HepG2 (cell line): ENCODE data around the gene HSD17B2. TPM values are rescaled to one million over a fixed set of nuclear protein-coding genes. Genes with fewer than 3 reads are reported as not detected.

Experiments
- AGO1 ChIP-seq: fragments of 200-400 bp; formaldehyde crosslinking; IDR thresholded peaks from 2 replicates; pipeline ENCODE4 v1.6.1; 2017; ENCODE audit warnings: mild to moderate bottlenecking, low read depth, low read length, moderate library complexity; ENCODE audit not compliant: poor library complexity, severe bottlenecking
- ARID2 ChIP-seq: sonication (generic); formaldehyde crosslinking; IDR thresholded peaks from 2 replicates; pipeline ENCODE4 v1.8.1; 2022; ENCODE audit warnings: mild to moderate bottlenecking, missing genetic modification reagents, borderline replicate concordance
- ARNTL ChIP-seq: sonication (generic); formaldehyde crosslinking; IDR thresholded peaks from 2 replicates; pipeline ENCODE4 v1.4.0; 2020; ENCODE audit warnings: mild to moderate bottlenecking, missing genetic modification reagents
- GFI1 ChIP-seq: sonication (generic); formaldehyde crosslinking; IDR thresholded peaks from 2 replicates; pipeline ENCODE4 v1.5.0; 2020; ENCODE audit warnings: missing genetic modification reagents, mild to moderate bottlenecking, borderline replicate concordance
- HOXA3 ChIP-seq: sonication (generic); formaldehyde crosslinking; IDR thresholded peaks from 2 replicates; pipeline ENCODE4 v1.5.0; 2020; ENCODE audit warnings: missing genetic modification reagents
- HOXA7 ChIP-seq: sonication (generic); formaldehyde crosslinking; IDR thresholded peaks from 2 replicates; pipeline ENCODE4 v1.8.1; 2022; ENCODE audit warnings: mild to moderate bottlenecking, missing genetic modification reagents, moderate library complexity
- MAFG ChIP-seq: sonication (generic); formaldehyde crosslinking; IDR thresholded peaks from 2 replicates; pipeline ENCODE4 v1.5.1; 2020; ENCODE audit warnings: mild to moderate bottlenecking, missing genetic modification reagents
- NCOA1 ChIP-seq: sonication (generic); formaldehyde crosslinking; IDR thresholded peaks from 2 replicates; pipeline ENCODE4 v1.9.0; 2021; ENCODE audit warnings: missing genetic modification reagents
- NCOR1 ChIP-seq: fragments of 200-600 bp; sonication (generic); IDR thresholded peaks from 2 replicates; pipeline ENCODE4 v1.7.0; 2017; ENCODE audit warnings: antibody characterized with exemption, low read length, borderline replicate concordance
- NR2F1 ChIP-seq, 2 experiments: fragments of 450-650 bp in 1 of 2; formaldehyde crosslinking in 1 of 2; IDR thresholded peaks; 2 replicates each; pipeline versions ENCODE4 v1.5.0 to v1.6.1; 2016 to 2020; ENCODE audit warnings: mild to moderate bottlenecking in 1 of 2, missing compliant biosample characterization in 1 of 2, missing genetic modification reagents in 1 of 2, moderate library complexity in 1 of 2
- RBM22 ChIP-seq: fragments of 200-400 bp; formaldehyde crosslinking; optimal IDR thresholded peaks from 2 replicates; pipeline ENCODE3; 2017; ENCODE audit warnings: mild to moderate bottlenecking, low read length, moderate library complexity
- SOX5 ChIP-seq: IDR thresholded peaks from 2 replicates; pipeline ENCODE4 v1.6.1; 2016; ENCODE audit warnings: borderline replicate concordance
- SP5 ChIP-seq: IDR thresholded peaks from 2 replicates; pipeline ENCODE4 v1.6.1; 2016; ENCODE audit warnings: low read depth, borderline replicate concordance
- TGIF2 ChIP-seq: IDR thresholded peaks from 2 replicates; pipeline ENCODE4 v1.6.1; 2016; ENCODE audit warnings: control low read depth, missing compliant biosample characterization
- ZFP36L2 ChIP-seq: sonication (generic); formaldehyde crosslinking; IDR thresholded peaks from 2 replicates; pipeline ENCODE4 v1.4.0; 2020; ENCODE audit warnings: missing genetic modification reagents
- ZKSCAN1 ChIP-seq: fragments of 150-350 bp; IDR thresholded peaks from 2 replicates; pipeline ENCODE4 v1.6.1; 2014; ENCODE audit warnings: low read length
- ZNF251 ChIP-seq: sonication (generic); formaldehyde crosslinking; IDR thresholded peaks from 2 replicates; pipeline ENCODE4 v1.9.0; 2021; ENCODE audit warnings: mild to moderate bottlenecking, missing genetic modification reagents
- ZNF264 ChIP-seq: sonication (generic); formaldehyde crosslinking; IDR thresholded peaks from 2 replicates; pipeline ENCODE4 v1.4.0; 2020; ENCODE audit warnings: missing genetic modification reagents
- ZNF343 ChIP-seq: sonication (generic); formaldehyde crosslinking; IDR thresholded peaks from 2 replicates; pipeline ENCODE4 v1.4.0; 2020; ENCODE audit warnings: mild to moderate bottlenecking, missing genetic modification reagents
- ZNF460 ChIP-seq: sonication (generic); formaldehyde crosslinking; IDR thresholded peaks from 2 replicates; pipeline ENCODE4 v1.5.1; 2020; ENCODE audit warnings: missing genetic modification reagents, mild to moderate bottlenecking, borderline replicate concordance
- ZNF746 ChIP-seq: sonication (generic); formaldehyde crosslinking; IDR thresholded peaks from 2 replicates; pipeline ENCODE4 v1.8.0; 2022; ENCODE audit warnings: mild to moderate bottlenecking, missing genetic modification reagents
- polyA plus RNA-seq, 8 experiments: library from polyadenylated mRNA; depleted of rRNA in 3 of 8; stranded (reverse) in 7 of 8; unstranded in 1 of 8; fragments of >200 nt; fragmentation: Illumina TruSeq in 4 of 8; extraction: Trizol in 4 of 8; gene quantifications; 2 replicates each; pipeline versions ENCODE4 v1.2.1 to v1.2.3, GENCODE V29; 2011 to 2016; ENCODE audit warnings: low read depth in 4 of 8, missing spikeins in 1 of 8, mixed read lengths in 1 of 8; ENCODE audit not compliant: insufficient read depth in 1 of 8
- total RNA-seq, 5 experiments: library from RNA; depleted of rRNA; stranded (reverse); fragments of >200 nt; fragmentation: Illumina TruSeq; extraction: Trizol; gene quantifications; 2 replicates each; pipeline ENCODE4 v1.2.3, GENCODE V29; 2016; ENCODE audit warnings: low read depth in 1 of 5
- TF ChIP-seq, protein P1 (sequence below): sonication (generic); formaldehyde crosslinking; IDR thresholded peaks from 2 replicates; pipeline ENCODE4 v1.4.0; 2020; ENCODE audit warnings: missing genetic modification reagents, borderline replicate concordance
- TF ChIP-seq, protein P2 (sequence below): sonication (generic); formaldehyde crosslinking; IDR thresholded peaks from 2 replicates; pipeline ENCODE4 v1.5.1; 2020; ENCODE audit warnings: missing genetic modification reagents, mild to moderate bottlenecking, borderline replicate concordance
- TF ChIP-seq, protein P3 (sequence below): sonication (generic); formaldehyde crosslinking; IDR thresholded peaks from 2 replicates; pipeline ENCODE4 v1.4.0; 2020; ENCODE audit warnings: missing genetic modification reagents, mild to moderate bottlenecking, borderline replicate concordance

Gene HSD17B2
- total and polyA plus RNA-seq, 2 of the 13 experiments (the other 11 are each of a cell fraction or from before 2014, with no cell fraction given) = 26.3 to 69.3 TPM

DNA sequence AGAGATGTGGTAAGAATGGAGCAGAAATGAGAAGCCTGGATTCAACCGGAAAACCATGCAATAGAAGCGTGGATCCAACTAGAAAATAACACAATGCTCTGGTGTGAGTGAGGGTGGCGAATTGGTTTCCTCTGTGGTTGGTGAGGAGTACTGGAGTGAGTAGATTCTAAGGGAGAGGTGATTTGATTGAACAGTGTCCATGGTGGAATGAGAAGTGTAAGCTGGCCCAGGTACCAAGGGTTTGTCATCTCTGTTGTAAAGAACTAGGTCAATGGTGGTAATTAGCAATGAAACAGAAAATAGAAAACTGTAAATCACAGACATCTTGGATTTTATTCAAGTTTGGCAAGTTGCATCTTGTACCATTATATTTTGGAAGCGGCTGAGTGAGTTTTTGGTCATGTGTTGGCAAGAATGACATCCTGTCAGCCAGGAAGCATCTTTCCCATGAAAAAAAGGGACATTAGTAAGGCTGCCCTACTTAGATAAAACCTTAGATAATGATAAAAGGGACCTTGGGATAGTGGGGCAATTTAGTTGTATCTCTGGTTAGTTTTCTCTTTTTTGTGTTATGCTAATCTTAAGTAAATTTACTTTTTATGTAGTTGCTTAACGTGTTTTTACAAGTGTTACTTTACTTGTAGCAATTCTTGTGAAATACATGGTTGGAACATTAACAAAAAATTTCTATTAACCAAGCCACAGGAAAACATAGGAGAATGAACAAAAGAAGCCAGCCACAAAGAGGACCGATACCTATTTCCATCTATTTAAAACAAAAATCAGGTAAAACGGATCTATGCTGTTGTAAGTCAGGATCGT lies 20.9 kb downstream of the HSD17B2 start (continued):
- no peak for TF ChIP-seq ARID2 (CRISPR knock-in tag)
- no peak for TF ChIP-seq MAFG (CRISPR knock-in tag)
- peak; percentile 79 for TF ChIP-seq GFI1 (CRISPR knock-in tag)
- no peak for TF ChIP-seq ARNTL (CRISPR knock-in tag)
- TF ChIP-seq SP5 (CRISPR knock-in tag) = peak; percentile 51
- TF ChIP-seq AGO1 = no peak
- no peak for TF ChIP-seq ZNF251 (CRISPR knock-in tag)
- no peak for TF ChIP-seq TGIF2
- TF ChIP-seq NR2F1 (CRISPR knock-in tag; IDR thresholded peaks at IDR 0.05) = no peak
- TF ChIP-seq, protein P1, sequence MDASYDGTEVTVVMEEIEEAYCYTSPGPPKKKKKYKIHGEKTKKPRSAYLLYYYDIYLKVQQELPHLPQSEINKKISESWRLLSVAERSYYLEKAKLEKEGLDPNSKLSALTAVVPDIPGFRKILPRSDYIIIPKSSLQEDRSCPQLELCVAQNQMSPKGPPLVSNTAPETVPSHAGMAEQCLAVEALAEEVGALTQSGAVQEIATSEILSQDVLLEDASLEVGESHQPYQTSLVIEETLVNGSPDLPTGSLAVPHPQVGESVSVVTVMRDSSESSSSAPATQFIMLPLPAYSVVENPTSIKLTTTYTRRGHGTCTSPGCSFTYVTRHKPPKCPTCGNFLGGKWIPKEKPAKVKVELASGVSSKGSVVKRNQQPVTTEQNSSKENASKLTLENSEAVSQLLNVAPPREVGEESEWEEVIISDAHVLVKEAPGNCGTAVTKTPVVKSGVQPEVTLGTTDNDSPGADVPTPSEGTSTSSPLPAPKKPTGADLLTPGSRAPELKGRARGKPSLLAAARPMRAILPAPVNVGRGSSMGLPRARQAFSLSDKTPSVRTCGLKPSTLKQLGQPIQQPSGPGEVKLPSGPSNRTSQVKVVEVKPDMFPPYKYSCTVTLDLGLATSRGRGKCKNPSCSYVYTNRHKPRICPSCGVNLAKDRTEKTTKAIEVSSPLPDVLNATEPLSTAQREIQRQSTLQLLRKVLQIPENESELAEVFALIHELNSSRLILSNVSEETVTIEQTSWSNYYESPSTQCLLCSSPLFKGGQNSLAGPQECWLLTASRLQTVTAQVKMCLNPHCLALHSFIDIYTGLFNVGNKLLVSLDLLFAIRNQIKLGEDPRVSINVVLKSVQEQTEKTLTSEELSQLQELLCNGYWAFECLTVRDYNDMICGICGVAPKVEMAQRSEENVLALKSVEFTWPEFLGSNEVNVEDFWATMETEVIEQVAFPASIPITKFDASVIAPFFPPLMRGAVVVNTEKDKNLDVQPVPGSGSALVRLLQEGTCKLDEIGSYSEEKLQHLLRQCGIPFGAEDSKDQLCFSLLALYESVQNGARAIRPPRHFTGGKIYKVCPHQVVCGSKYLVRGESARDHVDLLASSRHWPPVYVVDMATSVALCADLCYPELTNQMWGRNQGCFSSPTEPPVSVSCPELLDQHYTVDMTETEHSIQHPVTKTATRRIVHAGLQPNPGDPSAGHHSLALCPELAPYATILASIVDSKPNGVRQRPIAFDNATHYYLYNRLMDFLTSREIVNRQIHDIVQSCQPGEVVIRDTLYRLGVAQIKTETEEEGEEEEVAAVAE (CRISPR knock-in tag) = no peak
- no peak for TF ChIP-seq ZFP36L2 (CRISPR knock-in tag)
- no peak for TF ChIP-seq NCOA1
- no peak for TF ChIP-seq RBM22
- no peak for TF ChIP-seq ZNF343 (CRISPR knock-in tag)
- TF ChIP-seq, protein P2, sequence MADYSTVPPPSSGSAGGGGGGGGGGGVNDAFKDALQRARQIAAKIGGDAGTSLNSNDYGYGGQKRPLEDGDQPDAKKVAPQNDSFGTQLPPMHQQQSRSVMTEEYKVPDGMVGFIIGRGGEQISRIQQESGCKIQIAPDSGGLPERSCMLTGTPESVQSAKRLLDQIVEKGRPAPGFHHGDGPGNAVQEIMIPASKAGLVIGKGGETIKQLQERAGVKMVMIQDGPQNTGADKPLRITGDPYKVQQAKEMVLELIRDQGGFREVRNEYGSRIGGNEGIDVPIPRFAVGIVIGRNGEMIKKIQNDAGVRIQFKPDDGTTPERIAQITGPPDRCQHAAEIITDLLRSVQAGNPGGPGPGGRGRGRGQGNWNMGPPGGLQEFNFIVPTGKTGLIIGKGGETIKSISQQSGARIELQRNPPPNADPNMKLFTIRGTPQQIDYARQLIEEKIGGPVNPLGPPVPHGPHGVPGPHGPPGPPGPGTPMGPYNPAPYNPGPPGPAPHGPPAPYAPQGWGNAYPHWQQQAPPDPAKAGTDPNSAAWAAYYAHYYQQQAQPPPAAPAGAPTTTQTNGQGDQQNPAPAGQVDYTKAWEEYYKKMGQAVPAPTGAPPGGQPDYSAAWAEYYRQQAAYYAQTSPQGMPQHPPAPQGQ (CRISPR knock-in tag) = no peak
- TF ChIP-seq ZNF460 (CRISPR knock-in tag) = no peak
- no peak for TF ChIP-seq HOXA7 (CRISPR knock-in tag)
- TF ChIP-seq ZKSCAN1 = no peak
- TF ChIP-seq ZNF746 (CRISPR knock-in tag) = no peak
- TF ChIP-seq HOXA3 = no peak
- TF ChIP-seq, protein P3, sequence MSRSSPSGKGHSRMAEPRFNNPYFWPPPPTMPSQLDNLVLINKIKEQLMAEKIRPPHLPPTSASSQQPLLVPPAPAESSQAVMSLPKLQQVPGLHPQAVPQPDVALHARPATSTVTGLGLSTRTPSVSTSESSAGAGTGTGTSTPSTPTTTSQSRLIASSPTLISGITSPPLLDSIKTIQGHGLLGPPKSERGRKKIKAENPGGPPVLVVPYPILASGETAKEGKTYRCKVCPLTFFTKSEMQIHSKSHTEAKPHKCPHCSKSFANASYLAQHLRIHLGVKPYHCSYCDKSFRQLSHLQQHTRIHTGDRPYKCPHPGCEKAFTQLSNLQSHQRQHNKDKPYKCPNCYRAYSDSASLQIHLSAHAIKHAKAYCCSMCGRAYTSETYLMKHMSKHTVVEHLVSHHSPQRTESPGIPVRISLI = peak; percentile 88
- no peak for TF ChIP-seq ZNF264 (CRISPR knock-in tag)
- peak; percentile 96 for TF ChIP-seq SOX5 (CRISPR knock-in tag)
- TF ChIP-seq NCOR1 = peak; percentile 90
